K562 (cell line): ENCODE data around the gene TRMT2A. TPM values are rescaled to one million over a fixed set of nuclear protein-coding genes. Genes with fewer than 3 reads are reported as not detected.

ENCODE experiments used
- BCOR ChIP-seq: fragments of 450-650 bp; IDR thresholded peaks from 2 replicates; pipeline ENCODE4 v1.6.1; 2016
- BRD9 ChIP-seq: fragments of 450-650 bp; IDR thresholded peaks from 2 replicates; pipeline ENCODE4 v1.6.1; 2018; ENCODE audit warnings: low read depth; ENCODE audit not compliant: partially characterized antibody
- CHAMP1 ChIP-seq: fragments of 450-650 bp; IDR thresholded peaks from 2 replicates; pipeline ENCODE4 v1.6.1; 2016; ENCODE audit warnings: mild to moderate bottlenecking
- E2F8 ChIP-seq: fragments of 450-650 bp; IDR thresholded peaks from 2 replicates; pipeline ENCODE4 v1.7.1; 2018; ENCODE audit warnings: mild to moderate bottlenecking, low read depth; ENCODE audit not compliant: partially characterized antibody
- E4F1 ChIP-seq: fragments of 250-450 bp; sonication (Bioruptor Pico); IDR thresholded peaks from 2 replicates; pipeline ENCODE4 v1.5.0; 2021; ENCODE audit warnings: mild to moderate bottlenecking, borderline replicate concordance
- ETV1 ChIP-seq: fragments of 450-650 bp; conservative IDR thresholded peaks from 2 replicates; pipeline ENCODE4 v1.6.1; 2016; ENCODE audit warnings: missing genetic modification characterization, control low read depth, low read depth, missing compliant biosample characterization
- FOXO4 ChIP-seq: fragments of 450-650 bp; formaldehyde crosslinking; IDR thresholded peaks from 2 replicates; pipeline ENCODE4 v1.4.0; 2020; ENCODE audit warnings: mild to moderate bottlenecking, moderate library complexity
- MEF2A ChIP-seq: IDR thresholded peaks from 2 replicates; pipeline ENCODE4 v1.6.1; 2011; ENCODE audit warnings: low read depth, mild to moderate bottlenecking, low read length, moderate library complexity; ENCODE audit not compliant: control insufficient read depth
- NFATC3 ChIP-seq: fragments of 450-650 bp; IDR thresholded peaks from 2 replicates; pipeline ENCODE4 v1.6.1; 2017; ENCODE audit warnings: mild to moderate bottlenecking
- NONO ChIP-seq, 2 experiments: fragments of 200-400 bp in 1 of 2; fragments of 450-650 bp in 1 of 2; formaldehyde crosslinking in 1 of 2; IDR thresholded peaks; 2 replicates each; pipeline ENCODE4 v1.6.1; 2017; ENCODE audit warnings: low read depth in 2 of 2, mild to moderate bottlenecking in 2 of 2, moderate library complexity in 2 of 2, low read length in 1 of 2
- PRPF4 ChIP-seq: fragments of 200-400 bp; formaldehyde crosslinking; IDR thresholded peaks from one replicate; pipeline ENCODE4 v1.6.1; 2017; ENCODE audit warnings: low read length, low read depth, mild to moderate bottlenecking; ENCODE audit not compliant: insufficient read depth, poor library complexity, severe bottlenecking
- TRIM24 ChIP-seq, 2 experiments: fragments of 450-650 bp; IDR thresholded peaks; 2 replicates each; pipeline ENCODE4 v1.6.1; 2016
- ZFX ChIP-seq: sonication (generic); formaldehyde crosslinking; IDR thresholded peaks from 2 replicates; pipeline ENCODE4 v1.8.0; 2022; ENCODE audit warnings: mild to moderate bottlenecking, missing genetic modification reagents, moderate library complexity
- ZNF174 ChIP-seq: fragments of 250-450 bp; sonication (Bioruptor Pico); IDR thresholded peaks from 2 replicates; pipeline ENCODE4 v1.4.0; 2020; ENCODE audit warnings: mild to moderate bottlenecking
- ZNF764 ChIP-seq: fragments of 250-450 bp; sonication (Bioruptor Pico); IDR thresholded peaks from 2 replicates; pipeline ENCODE4 v1.4.0; 2020; ENCODE audit warnings: low read depth, mild to moderate bottlenecking, moderate library complexity
- ZZZ3 ChIP-seq: fragments of 450-650 bp; IDR thresholded peaks from 2 replicates; pipeline ENCODE4 v1.6.1; 2016; ENCODE audit warnings: antibody characterized with exemption, mild to moderate bottlenecking, moderate library complexity
- polyA plus RNA-seq, 8 experiments: library from polyadenylated mRNA; depleted of rRNA in 4 of 8; stranded (reverse) in 5 of 8; unstranded in 3 of 8; fragments of >200 nt; fragmentation: Nextera tagmentation in 2 of 8; fragmentation: Illumina TruSeq in 1 of 8; extraction: Ambion mirVana in 2 of 8; extraction: Trizol in 1 of 8; gene quantifications; 2 replicates each; pipeline versions ENCODE4 v1.2.1 to v1.2.3, GENCODE V29; 2011 to 2014; ENCODE audit warnings: inconsistent platforms in 1 of 8, missing spikeins in 1 of 8
- total RNA-seq, 7 experiments: library from RNA; depleted of rRNA in 6 of 7; stranded (reverse); fragments of >200 nt in 6 of 7; fragmentation: Illumina TruSeq in 2 of 7; extraction: Trizol in 2 of 7; gene quantifications; 2 replicates each; pipeline versions ENCODE4 v1.2.1 to v1.2.3, GENCODE V29; 2011 to 2021; ENCODE audit warnings: low replicate concordance in 1 of 7

The TRMT2A gene
- total and polyA plus RNA-seq, 9 of the 15 experiments (the other 6 are each of a cell fraction or from before 2014, with no cell fraction given): 1.6 to 265 (median 140) TPM

GRCh38 chr22:20131859-20132685 lies 15.0 kb upstream of the TRMT2A start (continued):
- peak in 1 of 2 experiments; percentile 90; a peak in 2 of 4 replicates for TF ChIP-seq NONO (IDR thresholded peaks at IDR 0.05; ENCODE audit: low read depth in 2 of 2, low read length in 1 of 2)
- TF ChIP-seq E4F1: no peak
- no peak for TF ChIP-seq BRD9
- TF ChIP-seq TRIM24 (IDR thresholded peaks at IDR 0.05): no peak
- TF ChIP-seq ZNF764 (CRISPR knock-in tag): no peak
- no peak for TF ChIP-seq PRPF4
- no peak; the same call in 1 of the 2 replicates for TF ChIP-seq BCOR
- TF ChIP-seq ZZZ3: no peak
- no peak for TF ChIP-seq FOXO4
- no peak for TF ChIP-seq NFATC3
- TF ChIP-seq ZFX (CRISPR knock-in tag): no peak
- TF ChIP-seq ZNF174 (CRISPR knock-in tag): no peak
- TF ChIP-seq ETV1 (tag): no peak
- TF ChIP-seq CHAMP1: no peak
- TF ChIP-seq MEF2A: no peak
- no peak for TF ChIP-seq E2F8
